Astrocyte of the cerebellum (primary cell): ENCODE measurements around the gene HHAT.

Experiments
- DNase-seq: peaks from one replicate; pipeline ENCODE4 v3.0.0-alpha.2; 2011; ENCODE audit warnings: low read depth
- H3K4me3 ChIP-seq: 2 replicates; pipeline ENCODE4 v1.5.1; 2011; ENCODE audit warnings: mild to moderate bottlenecking, low read depth, low read length, moderate library complexity
- CTCF ChIP-seq: IDR thresholded peaks from 2 replicates; pipeline ENCODE4 v1.5.1; 2012; ENCODE audit warnings: low read length, low read depth, moderate library complexity, mild to moderate bottlenecking; ENCODE audit errors: missing control alignments
- in situ Hi-C: cut with HindIII; loops from 2 replicates; pipeline ENCODE4 v1.10.0; 2017; ENCODE audit warnings: low sequenced_read_pairs

The HHAT gene

GRCh38 chr1:210516697-210517459, 188.2 kb downstream of the HHAT start:
- DNase-seq: no peak
- no peak overlapping the region for H3K4me3 ChIP-seq
- in situ Hi-C loops: no loop called here
- TF ChIP-seq CTCF: no peak

- in situ Hi-C loops: no loop called here
- DNase-seq: no peak
- no peak overlapping the region for H3K4me3 ChIP-seq
- no peak for TF ChIP-seq CTCF
These were observed 195.1 kb downstream of the HHAT start for GRCh38 chr1:210523830-210524229.

DNA sequence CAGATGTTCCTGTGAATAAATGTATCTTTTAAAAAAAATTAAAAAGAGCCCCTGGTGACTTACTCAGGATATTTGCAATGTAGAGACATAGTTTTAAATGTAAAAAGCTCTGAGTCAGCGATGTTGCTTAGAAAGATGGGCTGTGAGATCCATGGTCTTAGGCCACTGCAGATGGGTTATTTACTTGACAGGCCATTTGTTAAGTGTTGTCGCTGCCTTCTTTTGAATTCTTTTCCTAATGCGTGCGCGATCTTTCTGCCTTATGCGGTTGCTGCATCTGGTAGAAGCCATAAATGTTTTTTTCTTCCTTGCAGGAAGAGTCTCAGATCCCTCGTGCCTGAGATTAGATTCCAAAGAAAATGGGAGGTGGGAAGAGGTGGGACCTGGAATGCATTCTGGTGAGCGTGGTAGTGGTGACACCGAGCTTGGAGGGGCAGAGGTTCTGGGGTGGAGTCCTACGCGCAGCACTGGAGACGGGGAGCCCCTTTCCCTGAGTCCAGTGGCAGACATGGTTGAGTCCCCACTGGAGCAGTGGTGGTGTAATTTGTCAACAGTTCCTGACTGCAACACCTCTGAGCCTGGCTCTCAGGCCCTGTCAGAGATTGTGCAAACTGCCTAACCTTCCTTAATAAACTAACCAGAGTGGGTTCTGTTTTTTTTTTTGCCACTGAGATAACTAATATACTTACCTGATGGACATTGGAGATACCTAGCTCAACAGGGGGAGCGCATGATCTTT, 197.2 kb downstream of the HHAT start:
- in situ Hi-C loops: no loop called here
- no peak for TF ChIP-seq CTCF
- H3K4me3 ChIP-seq: no peak overlapping the region
- no peak for DNase-seq

- in situ Hi-C loops: no loop called here
- TF ChIP-seq CTCF: no peak
- DNase-seq: no peak
- H3K4me3 ChIP-seq: no peak overlapping the region
These were observed 198.4 kb downstream of the HHAT start for GRCh38 chr1:210527091-210527490.

GRCh38 chr1:210531475-210532222, 202.9 kb downstream of the HHAT start:
- DNase-seq: no peak
- in situ Hi-C loops: no loop called here
- TF ChIP-seq CTCF: no peak
- no peak overlapping the region for H3K4me3 ChIP-seq

- no peak for DNase-seq
- no peak for TF ChIP-seq CTCF
- in situ Hi-C loops: no loop called here
- H3K4me3 ChIP-seq: no peak overlapping the region
These were observed 203.5 kb downstream of the HHAT start for GRCh38 chr1:210532223-210532598.
